Gastroesophageal sphincter (tissue), 3 donors: Measurements from ENCODE around the gene INAVA.
"Not testable (repeated sequence)": the region's sequence is repeated elsewhere in the genome, so short reads cannot be mapped to it uniquely, and the experiment has no call there.

Experiments
- EP300 ChIP-seq: sonication (generic); formaldehyde crosslinking; IDR thresholded peaks from one replicate; pipeline ENCODE4 v1.6.1; 2017; ENCODE audit warnings: antibody characterized with exemption, mild to moderate bottlenecking
- POLR2A ChIP-seq, 2 donors: fragments of 450-650 bp; IDR thresholded peaks; one replicate each; pipeline ENCODE4 v1.6.1; 2017; ENCODE audit warnings: antibody characterized with exemption in 2 of 2, mild to moderate bottlenecking in 2 of 2, moderate library complexity in 1 of 2
- TF ChIP-seq, protein P1 (sequence below), 4 experiments: fragments of 200-600 bp in 2 of 4; fragments of 450-650 bp in 2 of 4; sonication (generic) in 1 of 4; IDR thresholded peaks; one replicate each; pipeline ENCODE4 v1.5.1; 2017 to 2019; ENCODE audit warnings: antibody characterized with exemption in 4 of 4, mild to moderate bottlenecking in 2 of 4, moderate library complexity in 2 of 4

DNA sequence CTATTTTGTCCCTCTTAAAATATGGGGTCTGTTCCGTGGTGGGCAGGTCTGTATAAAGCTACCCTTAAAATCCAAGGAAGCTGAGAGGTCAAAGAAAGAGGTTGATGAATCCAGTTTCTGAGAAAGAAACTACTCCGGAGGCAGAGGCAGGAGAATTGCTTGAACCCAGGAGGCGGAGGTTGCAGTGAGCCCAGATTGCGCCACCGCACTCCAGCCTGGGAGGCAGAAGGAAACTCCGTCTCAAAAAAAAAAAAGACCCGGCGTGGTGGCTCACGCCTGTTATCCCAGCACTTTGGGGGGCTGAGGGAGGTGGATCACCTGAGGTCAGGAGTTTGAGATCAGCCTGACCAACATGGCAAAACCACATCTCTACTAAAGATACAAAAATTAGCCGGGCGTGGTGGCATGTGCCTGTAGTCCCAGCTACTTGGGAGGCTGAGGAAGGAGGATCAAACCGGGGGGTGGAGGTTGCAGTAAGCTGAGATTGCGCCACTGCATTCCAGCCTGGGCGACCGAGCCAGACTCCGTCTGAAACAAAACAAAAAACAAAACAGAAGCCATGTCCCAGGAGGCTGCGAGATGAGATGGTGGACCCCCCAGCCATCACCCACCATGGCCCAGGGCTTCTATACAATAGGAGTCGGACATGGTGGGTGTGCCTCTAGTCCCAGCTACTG lies 40.7 kb downstream of the INAVA start:
- TF ChIP-seq, protein P1, sequence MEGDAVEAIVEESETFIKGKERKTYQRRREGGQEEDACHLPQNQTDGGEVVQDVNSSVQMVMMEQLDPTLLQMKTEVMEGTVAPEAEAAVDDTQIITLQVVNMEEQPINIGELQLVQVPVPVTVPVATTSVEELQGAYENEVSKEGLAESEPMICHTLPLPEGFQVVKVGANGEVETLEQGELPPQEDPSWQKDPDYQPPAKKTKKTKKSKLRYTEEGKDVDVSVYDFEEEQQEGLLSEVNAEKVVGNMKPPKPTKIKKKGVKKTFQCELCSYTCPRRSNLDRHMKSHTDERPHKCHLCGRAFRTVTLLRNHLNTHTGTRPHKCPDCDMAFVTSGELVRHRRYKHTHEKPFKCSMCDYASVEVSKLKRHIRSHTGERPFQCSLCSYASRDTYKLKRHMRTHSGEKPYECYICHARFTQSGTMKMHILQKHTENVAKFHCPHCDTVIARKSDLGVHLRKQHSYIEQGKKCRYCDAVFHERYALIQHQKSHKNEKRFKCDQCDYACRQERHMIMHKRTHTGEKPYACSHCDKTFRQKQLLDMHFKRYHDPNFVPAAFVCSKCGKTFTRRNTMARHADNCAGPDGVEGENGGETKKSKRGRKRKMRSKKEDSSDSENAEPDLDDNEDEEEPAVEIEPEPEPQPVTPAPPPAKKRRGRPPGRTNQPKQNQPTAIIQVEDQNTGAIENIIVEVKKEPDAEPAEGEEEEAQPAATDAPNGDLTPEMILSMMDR (IDR thresholded peaks at IDR 0.05) = not testable (repeated sequence)
- not testable (repeated sequence) for TF ChIP-seq POLR2A (IDR thresholded peaks at IDR 0.05); EP300
